HG03432 (cell line): Measurements from ENCODE around the gene SLC2A4RG.
A peak's percentile ranks its signal among the peaks of the same experiment; 100 is the strongest.

Experiments used
- ATAC-seq: cut with Tn5 transposase; IDR thresholded peaks from one replicate; pipeline ENCODE4 v1.9.1; 2021; ENCODE audit warnings: mild to moderate bottlenecking, moderate library complexity; ENCODE audit not compliant: unreplicated experiment

The SLC2A4RG gene, protein sequence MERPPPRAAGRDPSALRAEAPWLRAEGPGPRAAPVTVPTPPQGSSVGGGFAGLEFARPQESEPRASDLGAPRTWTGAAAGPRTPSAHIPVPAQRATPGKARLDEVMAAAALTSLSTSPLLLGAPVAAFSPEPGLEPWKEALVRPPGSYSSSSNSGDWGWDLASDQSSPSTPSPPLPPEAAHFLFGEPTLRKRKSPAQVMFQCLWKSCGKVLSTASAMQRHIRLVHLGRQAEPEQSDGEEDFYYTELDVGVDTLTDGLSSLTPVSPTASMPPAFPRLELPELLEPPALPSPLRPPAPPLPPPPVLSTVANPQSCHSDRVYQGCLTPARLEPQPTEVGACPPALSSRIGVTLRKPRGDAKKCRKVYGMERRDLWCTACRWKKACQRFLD

DNA sequence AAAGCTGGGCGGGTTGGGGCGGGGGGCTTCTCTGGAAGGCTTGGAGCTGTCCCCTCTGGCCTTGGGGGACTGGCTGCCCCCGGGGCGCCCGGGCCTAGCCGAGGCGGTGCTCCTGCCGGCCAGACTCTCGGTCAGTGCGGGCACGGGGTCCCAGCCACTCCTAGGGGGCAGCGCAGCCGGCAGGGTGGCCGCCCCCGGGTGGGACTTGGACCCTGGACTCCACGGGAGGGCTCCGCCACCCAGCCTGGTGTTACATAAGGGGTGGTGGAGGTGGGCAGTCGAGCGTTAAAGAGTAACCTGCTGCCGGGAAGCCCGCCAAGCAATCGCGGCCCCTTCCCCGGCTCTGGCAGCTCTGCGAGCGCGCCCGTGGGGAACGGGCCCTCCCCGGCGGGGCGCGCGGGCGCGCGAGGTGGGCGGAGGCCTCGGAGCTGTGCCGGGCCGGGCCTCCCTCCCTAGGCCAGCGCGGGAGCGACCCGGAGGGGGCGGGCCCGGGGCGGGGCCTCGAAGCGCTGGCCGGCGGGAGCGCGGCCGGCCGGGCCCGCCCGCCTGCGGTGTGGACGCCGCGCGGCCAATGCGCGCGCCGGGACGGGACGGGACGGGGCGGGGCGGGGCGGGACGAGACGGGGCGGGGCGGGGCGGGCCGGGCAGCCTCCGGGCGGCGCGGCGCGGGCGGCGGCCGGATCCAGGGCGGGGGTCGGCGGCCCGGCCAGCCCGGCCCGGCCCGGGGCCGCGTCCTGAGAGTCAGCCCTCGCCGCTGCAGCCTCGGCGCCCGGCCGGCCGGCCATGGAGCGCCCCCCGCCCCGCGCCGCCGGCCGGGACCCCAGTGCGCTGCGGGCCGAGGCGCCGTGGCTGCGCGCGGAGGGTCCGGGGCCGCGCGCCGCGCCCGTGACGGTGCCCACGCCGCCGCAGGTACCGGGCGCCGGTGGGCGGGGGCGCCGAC is at the start of gene SLC2A4RG:
TSS of gene SLC2A4RG (plus strand) at position 647 of the 940 bp plus-strand sequence. CDS start at position 784, 137 bp downstream.
- peak; percentile 53 for ATAC-seq

DNA sequence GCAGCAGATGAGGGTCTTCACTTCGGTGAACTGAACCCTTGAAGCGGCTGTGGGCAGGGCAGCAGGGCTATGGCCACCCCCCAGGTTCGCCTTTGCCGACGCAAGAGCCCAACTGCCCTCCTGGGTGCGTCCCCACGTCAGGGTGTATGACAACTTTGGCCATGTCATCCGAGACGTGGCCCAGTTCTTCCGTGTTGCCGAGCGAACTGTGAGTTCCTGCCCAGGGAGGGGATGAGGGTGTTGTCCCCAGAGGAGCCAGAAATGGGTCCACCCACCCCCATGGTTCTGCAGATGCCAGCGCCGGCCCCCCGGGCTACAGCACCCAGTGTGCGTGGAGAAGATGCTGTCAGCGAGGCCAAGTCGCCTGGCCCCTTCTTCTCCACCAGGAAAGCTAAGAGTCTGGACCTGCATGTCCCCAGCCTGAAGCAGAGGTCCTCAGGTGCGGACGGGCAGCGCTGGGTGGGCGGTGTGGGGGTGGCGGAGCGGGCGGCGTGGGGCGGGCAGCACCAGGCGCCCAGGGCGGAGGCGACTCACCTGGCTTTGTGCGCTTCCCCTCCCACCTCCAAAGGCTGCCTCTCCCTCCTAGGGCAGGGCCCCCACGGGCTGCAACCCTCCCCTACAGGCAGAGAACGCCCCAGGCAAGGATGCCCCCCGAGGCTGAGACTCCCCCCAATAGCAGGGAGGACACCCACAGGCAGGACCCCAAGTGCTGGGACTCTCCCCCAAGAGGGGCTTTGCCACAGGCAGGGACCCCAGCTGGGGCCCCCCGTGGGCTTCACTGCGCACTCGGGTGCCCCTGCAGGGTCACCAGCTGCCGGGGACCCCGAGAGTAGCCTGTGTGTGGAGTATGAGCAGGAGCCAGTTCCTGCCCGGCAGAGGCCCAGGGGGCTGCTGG is 49.3 kb upstream of the SLC2A4RG start:
- no peak for ATAC-seq

DNA sequence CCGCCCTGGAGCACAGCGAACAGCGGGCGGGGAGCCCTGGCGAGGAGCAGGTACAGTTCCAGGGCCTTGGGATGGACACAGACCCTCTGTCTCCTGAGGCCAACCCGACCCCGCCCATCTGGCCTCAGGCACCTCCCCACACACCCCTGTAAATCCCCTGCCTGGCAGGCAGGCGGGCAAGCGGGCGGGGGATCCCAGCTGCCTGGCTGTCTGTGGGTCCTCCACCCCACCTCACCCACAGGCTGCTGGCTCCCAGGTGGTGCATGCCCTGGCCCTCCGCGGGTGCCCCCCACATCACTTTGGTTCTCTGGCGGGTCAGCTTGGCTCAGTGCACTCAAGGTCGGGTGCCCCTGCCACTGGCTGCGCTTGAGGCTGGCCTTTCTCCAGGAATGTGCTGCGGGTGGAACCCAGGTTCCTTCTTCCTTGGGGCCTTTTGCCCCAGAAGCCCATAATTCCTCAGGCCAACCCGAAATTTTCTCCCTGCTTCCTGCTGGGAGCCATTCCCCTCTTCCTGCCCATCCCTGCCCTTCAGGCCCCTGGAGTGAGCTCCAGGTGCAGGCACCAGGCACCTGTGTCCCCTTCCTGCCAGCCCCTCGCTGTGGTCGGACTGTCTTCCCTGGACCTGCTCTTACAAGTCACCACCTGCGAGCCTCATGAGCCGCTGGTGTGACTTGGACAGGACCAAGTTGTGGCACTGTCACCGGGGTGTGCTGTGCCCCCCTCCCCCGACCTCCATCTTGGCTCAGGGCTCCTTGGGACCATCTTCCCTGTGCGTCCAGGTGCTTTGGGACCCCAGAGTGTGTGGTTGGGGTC is 48.5 kb upstream of the SLC2A4RG start:
- no peak for ATAC-seq

DNA sequence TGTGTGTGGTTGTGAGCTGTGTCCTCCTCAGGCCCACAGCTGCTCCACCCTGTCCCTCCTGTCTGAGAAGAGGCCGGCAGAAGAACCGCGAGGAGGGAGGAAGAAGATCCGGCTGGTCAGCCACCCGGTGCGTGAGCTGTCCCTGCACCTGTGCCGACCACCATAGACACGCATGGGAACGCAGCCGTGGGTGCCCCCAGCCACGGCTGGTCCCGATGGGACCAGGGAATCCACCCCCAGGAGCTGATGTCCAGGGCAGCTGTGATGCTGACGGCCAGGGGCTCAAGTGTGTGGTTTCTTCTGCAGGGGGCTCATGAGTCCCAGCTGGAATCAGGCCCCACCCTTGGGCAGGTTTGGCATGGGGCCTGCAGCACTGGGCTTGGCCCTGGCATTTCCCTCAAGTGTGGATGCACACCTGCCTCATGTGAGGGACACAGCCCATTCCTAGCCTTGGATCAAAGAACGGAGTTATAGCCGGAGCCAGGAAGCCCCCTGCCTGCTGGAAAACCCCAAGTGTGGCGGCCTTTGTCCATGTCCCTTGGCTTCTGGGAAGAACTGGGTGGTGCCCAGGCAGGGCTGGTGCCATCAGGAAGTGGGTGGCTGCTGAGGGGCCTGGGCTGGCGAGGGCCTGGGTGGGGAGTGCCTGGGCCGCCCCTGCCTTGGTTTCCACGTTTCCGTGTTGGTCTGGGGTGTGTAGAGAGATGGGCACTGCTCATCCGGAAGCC is 47.7 kb upstream of the SLC2A4RG start:
- no peak for ATAC-seq

DNA sequence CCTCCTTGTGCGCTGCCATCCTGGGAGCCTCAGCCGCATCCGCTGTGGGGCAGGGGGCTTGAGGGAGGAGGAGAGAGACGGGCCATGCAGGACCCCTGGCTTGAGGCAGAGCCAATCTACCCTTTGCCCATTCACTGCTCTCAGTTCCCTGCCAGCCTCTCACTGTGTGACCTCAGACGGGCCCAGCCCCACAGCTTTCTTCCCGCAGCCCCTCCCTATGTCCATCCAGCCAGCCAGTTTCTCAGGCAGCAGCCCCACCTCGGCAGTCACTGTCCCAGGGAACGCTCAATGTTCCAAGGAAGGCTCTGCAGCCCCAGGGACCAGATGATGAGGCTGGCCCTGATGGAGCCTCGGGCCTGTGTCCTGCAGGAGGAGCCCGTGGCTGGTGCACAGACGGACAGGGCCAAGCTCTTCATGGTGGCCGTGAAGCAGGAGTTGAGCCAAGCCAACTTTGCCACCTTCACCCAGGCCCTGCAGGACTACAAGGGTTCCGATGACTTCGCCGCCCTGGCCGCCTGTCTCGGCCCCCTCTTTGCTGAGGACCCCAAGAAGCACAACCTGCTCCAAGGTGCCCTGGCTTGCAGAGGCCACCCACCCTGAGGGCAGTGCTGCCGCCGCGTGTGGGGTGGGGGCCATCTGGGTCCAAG is 47.0 kb upstream of the SLC2A4RG start:
- ATAC-seq, result no peak

DNA sequence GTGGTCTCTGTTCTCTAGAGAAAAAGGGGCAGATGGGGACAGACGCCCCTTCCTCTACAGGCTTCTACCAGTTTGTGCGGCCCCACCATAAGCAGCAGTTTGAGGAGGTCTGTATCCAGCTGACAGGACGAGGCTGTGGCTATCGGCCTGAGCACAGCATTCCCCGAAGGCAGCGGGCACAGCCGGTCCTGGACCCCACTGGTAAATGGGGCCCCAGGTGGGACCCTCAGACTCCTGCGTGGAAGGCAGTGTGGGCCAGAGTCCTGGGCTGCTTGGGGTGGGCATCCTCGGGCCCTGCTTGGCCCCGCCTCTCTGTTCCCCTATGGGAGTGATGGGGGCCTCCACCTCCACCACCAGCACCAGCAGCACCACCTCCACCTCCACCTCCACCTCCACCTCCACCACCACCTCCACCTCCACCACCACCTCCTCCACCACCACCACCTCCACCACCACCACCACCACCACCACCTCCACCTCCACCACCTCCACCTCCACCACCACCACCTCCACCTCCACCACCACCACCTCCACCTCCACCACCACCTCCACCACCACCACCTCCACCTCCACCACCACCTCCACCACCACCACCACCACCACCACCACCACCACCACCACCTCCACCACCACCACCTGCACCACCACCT is 46.4 kb upstream of the SLC2A4RG start:
- ATAC-seq, result no peak

DNA sequence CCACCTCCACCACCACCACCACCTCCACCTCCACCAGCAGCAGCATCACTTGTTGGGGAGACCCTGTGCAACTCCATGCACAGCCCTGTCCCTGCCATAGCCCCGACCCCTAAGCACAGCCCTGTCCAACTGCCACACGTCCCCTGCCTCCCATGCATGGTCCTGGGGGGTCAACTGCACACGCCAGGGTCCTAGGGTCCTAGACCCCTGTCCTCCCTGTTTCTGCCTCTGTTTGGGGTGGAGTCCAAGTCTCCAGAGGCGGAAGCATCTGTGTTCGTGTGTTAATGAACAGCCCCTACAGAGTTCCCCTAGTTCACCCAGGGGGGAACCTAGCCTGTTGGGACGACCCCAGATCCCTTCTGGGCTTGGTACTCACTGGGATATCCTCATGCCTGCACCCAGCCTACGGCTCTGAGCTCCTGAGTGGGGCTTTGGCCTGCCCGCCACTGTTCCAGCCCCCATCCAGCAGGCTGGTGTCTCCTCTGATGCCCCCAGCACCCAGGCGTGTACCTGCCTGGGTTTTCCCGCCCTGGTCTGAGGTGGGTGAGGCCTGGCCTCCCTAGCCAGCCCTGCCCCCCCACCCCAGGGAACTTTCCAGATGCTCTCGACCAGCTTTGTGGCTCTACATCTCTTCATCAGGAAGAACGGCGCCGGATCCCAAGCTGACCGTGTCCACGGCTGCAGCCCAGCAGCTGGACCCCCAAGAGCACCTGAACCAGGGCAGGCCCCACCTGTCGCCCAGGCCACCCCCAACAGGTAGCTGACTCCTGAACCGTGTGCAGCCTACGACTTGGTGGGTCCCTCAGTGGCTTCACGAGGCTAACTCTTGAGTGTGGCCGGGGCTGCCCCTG is 45.6 kb upstream of the SLC2A4RG start:
- ATAC-seq, result no peak

DNA sequence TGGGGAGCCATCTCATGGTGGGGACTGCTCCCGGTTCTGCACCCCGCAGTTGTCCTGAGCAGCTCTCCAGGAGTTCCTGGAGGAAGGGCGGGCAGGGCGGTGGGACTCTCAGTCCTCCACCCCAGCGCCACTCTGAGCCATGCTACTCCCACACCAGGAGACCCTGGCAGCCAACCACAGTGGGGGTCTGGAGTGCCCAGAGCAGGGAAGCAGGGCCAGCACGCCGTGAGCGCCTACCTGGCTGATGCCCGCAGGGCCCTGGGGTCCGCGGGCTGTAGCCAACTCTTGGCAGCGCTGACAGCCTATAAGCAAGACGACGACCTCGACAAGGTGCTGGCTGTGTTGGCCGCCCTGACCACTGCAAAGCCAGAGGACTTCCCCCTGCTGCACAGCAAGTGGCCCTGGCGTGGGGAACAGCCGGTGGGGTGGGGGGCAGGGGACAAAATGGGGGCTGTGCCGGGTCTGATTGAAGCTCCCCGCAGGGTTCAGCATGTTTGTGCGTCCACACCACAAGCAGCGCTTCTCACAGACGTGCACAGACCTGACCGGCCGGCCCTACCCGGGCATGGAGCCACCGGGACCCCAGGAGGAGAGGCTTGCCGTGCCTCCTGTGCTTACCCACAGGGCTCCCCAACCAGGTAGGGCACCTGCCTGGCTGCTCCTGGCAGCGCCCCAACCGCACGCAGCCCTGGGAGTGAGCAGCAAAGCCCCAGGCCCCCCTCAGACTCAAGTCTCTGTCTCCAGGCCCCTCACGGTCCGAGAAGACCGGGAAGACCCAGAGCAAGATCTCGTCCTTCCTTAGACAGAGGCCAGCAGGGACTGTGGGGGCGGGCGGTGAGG is 44.8 kb upstream of the SLC2A4RG start:
- ATAC-seq, result no peak

DNA sequence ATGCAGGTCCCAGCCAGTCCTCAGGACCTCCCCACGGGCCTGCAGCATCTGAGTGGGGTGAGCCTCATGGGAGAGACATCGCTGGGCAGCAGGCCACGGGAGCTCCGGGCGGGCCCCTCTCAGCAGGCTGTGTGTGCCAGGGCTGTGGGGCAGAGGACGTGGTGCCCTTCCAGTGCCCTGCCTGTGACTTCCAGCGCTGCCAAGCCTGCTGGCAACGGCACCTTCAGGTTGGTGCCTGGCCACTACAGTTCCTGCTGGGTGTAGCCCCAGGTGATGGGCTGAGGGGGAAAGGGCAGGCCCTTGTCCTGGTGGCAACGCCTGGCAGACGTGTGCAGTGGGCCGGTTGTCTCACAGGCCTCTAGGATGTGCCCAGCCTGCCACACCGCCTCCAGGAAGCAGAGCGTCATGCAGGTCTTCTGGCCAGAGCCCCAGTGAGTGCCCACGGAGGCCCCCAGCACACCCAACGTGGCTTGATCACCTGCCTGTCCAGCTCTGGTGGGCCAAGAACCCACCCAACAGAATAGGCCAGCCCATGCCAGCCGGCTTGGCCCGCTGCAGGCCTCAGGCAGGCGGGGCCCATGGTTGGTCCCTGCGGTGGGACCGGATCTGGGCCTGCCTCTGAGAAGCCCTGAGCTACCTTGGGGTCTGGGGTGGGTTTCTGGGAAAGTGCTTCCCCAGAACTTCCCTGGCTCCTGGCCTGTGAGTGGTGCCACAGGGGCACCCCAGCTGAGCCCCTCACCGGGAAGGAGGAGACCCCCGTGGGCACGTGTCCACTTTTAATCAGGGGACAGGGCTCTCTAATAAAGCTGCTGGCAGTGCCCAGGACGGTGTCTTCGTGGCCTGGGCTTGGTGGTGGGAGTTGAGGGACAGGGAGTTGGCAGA is 43.9 kb upstream of the SLC2A4RG start:
- ATAC-seq, result no peak

DNA sequence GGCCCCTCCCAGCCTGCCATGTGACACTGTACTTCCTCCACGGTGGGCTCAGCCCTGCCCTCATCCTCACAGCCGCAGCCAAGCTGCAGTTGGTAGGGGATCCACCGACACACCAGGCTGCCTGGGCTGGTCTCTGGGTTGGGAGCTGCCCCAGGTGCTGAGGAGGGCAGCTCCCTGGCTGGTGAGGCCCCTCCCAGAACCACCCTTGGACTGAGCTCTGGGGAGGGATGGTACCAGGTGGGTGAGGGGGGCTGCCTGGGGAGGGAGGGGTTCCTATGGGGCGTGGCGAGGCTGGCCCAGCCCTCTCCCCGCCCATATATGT is 43.3 kb upstream of the SLC2A4RG start:
- ATAC-seq, result no peak

DNA sequence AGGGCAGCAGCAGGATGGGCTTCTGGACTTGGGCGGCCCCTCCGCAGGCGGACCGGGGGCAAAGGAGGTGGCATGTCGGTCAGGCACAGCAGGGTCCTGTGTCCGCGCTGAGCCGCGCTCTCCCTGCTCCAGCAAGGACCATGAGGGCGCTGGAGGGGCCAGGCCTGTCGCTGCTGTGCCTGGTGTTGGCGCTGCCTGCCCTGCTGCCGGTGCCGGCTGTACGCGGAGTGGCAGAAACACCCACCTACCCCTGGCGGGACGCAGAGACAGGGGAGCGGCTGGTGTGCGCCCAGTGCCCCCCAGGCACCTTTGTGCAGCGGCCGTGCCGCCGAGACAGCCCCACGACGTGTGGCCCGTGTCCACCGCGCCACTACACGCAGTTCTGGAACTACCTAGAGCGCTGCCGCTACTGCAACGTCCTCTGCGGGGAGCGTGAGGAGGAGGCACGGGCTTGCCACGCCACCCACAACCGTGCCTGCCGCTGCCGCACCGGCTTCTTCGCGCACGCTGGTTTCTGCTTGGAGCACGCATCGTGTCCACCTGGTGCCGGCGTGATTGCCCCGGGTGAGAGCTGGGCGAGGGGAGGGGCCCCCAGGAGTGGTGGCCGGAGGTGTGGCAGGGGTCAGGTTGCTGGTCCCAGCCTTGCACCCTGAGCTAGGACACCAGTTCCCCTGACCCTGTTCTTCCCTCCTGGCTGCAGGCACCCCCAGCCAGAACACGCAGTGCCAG is 42.8 kb upstream of the SLC2A4RG start, which contains the start of gene TNFRSF6B:
TSS of gene TNFRSF6B (plus strand) at position 25 of the 729 bp plus-strand sequence. CDS start at position 141, 116 bp downstream.
- ATAC-seq, result no peak

DNA sequence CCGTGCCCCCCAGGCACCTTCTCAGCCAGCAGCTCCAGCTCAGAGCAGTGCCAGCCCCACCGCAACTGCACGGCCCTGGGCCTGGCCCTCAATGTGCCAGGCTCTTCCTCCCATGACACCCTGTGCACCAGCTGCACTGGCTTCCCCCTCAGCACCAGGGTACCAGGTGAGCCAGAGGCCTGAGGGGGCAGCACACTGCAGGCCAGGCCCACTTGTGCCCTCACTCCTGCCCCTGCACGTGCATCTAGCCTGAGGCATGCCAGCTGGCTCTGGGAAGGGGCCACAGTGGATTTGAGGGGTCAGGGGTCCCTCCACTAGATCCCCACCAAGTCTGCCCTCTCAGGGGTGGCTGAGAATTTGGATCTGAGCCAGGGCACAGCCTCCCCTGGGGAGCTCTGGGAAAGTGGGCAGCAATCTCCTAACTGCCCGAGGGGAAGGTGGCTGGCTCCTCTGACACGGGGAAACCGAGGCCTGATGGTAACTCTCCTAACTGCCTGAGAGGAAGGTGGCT is 42.2 kb upstream of the SLC2A4RG start:
- ATAC-seq, result no peak

DNA sequence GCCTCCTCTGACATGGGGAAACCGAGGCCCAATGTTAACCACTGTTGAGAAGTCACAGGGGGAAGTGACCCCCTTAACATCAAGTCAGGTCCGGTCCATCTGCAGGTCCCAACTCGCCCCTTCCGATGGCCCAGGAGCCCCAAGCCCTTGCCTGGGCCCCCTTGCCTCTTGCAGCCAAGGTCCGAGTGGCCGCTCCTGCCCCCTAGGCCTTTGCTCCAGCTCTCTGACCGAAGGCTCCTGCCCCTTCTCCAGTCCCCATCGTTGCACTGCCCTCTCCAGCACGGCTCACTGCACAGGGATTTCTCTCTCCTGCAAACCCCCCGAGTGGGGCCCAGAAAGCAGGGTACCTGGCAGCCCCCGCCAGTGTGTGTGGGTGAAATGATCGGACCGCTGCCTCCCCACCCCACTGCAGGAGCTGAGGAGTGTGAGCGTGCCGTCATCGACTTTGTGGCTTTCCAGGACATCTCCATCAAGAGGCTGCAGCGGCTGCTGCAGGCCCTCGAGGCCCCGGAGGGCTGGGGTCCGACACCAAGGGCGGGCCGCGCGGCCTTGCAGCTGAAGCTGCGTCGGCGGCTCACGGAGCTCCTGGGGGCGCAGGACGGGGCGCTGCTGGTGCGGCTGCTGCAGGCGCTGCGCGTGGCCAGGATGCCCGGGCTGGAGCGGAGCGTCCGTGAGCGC is 41.6 kb upstream of the SLC2A4RG start:
- no peak for ATAC-seq
